ENCODE measurements around the gene C11orf21. TPM values are rescaled to one million over a fixed set of nuclear protein-coding genes. Genes with fewer than 3 reads are reported as not detected.

C11orf21 gene
- total RNA-seq, 4 donors from 2014 or later: 0.65 to 2.9 (median 1.2) TPM; not detected in 1

- TF ChIP-seq, protein P1, sequence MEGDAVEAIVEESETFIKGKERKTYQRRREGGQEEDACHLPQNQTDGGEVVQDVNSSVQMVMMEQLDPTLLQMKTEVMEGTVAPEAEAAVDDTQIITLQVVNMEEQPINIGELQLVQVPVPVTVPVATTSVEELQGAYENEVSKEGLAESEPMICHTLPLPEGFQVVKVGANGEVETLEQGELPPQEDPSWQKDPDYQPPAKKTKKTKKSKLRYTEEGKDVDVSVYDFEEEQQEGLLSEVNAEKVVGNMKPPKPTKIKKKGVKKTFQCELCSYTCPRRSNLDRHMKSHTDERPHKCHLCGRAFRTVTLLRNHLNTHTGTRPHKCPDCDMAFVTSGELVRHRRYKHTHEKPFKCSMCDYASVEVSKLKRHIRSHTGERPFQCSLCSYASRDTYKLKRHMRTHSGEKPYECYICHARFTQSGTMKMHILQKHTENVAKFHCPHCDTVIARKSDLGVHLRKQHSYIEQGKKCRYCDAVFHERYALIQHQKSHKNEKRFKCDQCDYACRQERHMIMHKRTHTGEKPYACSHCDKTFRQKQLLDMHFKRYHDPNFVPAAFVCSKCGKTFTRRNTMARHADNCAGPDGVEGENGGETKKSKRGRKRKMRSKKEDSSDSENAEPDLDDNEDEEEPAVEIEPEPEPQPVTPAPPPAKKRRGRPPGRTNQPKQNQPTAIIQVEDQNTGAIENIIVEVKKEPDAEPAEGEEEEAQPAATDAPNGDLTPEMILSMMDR (IDR thresholded peaks at IDR 0.05; ENCODE audit: low read depth): no peak
Measured at GRCh38 chr11:2309251-2310072, 7.7 kb upstream of the C11orf21 start.

- TF ChIP-seq, protein P1 (IDR thresholded peaks at IDR 0.05; ENCODE audit: low read depth): no peak
Measured at GRCh38 chr11:2308713-2309112, 7.0 kb upstream of the C11orf21 start.

DNA sequence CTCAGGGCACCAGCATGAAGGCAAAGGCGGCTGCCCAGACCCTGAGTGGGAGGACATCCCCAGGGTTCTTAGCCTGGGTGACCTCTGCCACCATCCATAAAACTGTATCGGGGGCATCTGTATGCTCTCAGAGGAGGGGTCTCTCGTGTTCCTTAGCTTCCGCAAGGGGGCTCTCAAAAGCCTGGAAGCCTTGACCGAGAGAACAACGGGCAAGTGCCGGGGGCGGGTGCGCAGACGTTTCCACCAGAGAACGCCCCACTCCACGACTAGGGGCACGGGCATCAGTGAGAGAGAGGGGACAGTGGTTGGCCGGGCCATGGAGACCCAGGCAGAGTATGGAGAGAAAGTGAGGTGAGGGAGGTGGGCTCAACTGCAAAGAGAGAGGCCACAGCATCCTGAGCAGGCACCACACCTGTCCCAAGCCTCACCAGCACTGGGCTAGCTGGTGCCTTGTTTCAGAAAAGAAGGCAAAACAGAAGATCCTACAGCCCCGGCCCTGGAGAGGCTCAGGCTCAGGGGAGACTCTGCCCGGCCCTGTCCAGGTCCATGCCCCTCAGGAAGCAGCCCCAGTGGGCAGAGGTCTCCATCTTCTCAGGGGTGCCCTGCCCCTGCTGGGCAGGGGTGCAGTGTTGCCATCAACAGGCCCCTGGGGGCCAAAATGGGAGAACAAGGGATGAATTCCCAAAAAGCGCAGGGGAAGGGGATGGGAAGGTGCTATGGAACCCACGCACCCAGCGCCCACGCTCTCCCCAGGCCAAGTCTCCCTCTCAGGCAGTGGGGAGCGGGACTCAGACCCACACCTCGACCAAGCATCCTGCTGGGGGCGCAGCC is 6.0 kb upstream of the C11orf21 start:
- TF ChIP-seq, protein P1 (IDR thresholded peaks at IDR 0.05; ENCODE audit: low read depth): no peak

DNA sequence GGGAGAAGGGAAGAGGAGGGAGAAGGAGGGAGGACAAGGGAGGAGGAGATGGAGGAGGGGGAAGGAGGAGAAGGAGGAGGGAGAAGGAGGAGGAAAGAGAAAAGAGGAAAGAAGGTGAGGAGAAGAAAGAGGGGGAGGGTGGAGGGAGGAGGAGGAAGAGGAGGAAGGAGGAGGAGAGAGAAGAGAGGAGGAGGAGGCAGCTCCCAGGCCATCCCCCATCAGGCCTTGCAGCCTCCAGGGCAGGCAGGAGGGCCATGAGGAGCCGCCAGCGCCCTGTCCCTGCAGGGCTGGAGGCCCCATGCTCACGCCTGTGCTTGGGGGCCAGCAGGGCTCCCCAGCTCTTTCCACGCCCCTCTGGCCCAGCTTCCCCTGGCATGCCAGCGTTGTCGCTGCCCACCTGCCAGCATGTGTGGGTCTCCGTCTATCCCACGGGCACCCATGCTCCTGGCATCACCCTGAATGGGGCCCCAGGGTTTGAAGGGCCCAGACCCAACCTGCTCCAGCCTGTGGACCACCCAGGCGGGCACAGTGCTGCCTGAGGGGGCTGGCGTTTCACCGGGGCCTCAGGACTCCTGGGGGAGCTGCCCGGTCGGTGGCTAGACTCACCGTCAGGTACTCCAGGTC is 5.3 kb upstream of the C11orf21 start:
- TF ChIP-seq, protein P1 (IDR thresholded peaks at IDR 0.05; ENCODE audit: low read depth): no peak

GRCh38 chr11:2306452-2306823 is 4.7 kb upstream of the C11orf21 start:
- TF ChIP-seq, protein P1 (IDR thresholded peaks at IDR 0.05; ENCODE audit: low read depth): no peak

DNA sequence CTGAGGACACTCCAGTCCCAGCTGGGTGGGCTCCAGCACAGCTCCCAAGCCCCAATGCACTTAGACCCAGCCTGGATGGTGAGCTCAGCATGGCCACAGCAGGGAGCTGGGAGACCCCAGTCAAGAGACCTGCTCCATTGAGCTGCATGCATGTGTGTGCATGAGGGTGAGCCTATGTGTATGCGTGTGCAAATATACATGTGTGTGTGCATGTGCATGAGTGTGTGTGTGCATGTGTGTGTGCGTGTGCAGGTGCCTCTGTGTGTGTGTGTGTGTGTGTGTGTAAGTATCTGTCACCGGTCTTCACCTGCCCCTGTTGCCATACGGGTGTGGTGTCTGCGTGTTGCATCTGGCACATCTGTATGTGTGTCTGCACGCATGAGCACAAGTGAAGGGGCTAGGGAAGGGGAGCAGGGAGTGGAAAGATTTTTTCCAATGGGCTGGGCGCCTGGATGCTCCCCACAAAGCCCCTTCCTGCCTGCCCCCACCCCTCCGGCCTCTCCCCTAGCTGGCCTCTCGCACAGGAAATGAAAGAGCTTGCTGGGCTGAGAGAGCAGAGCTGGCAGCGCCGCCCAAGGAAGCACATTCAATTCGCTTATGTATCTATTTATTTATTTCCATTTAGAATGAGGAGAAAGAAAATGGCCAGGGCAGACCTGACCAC is 4.2 kb upstream of the C11orf21 start:
- TF ChIP-seq, protein P1 (IDR thresholded peaks at IDR 0.05; ENCODE audit: low read depth): no peak
